ENCODE results near the gene RAMP1. TPM values are rescaled to one million over a fixed set of nuclear protein-coding genes. Genes with fewer than 3 reads are reported as not detected.

The RAMP1 gene
- polyA plus RNA-seq, 1 donor from 2014 or later: 25.5 TPM

GRCh38 chr2:237888389-237888788, 29.0 kb downstream of the RAMP1 start:
- no peak overlapping the region for H3K27ac ChIP-seq (ENCODE audit: low read length)
- H2AFZ ChIP-seq (ENCODE audit: low read depth, low read length): no peak overlapping the region
- H3K9me3 ChIP-seq (ENCODE audit: low read length): no peaks in the 10 kb centered on the region
- H3K4me2 ChIP-seq (ENCODE audit: low read length): no peak overlapping the region
- H3K4me3 ChIP-seq (ENCODE audit: low read length): no peak overlapping the region
- no peaks in the 10 kb centered on the region for H3F3A ChIP-seq (ENCODE audit: insufficient read depth, low read length, poor library complexity, severe bottlenecking)
- TF ChIP-seq POLR2AphosphoS5 (IDR thresholded peaks at IDR 0.05): no peak
- TF ChIP-seq TAF1 (IDR thresholded peaks at IDR 0.05; ENCODE audit: low read depth): no peak
- no peak for TF ChIP-seq EP300 (conservative IDR thresholded peaks at IDR 0.05; ENCODE audit: poor library complexity, severe bottlenecking)
- no peak for TF ChIP-seq MXI1 (conservative IDR thresholded peaks at IDR 0.05; ENCODE audit: poor library complexity, severe bottlenecking)
- TF ChIP-seq, protein P1, sequence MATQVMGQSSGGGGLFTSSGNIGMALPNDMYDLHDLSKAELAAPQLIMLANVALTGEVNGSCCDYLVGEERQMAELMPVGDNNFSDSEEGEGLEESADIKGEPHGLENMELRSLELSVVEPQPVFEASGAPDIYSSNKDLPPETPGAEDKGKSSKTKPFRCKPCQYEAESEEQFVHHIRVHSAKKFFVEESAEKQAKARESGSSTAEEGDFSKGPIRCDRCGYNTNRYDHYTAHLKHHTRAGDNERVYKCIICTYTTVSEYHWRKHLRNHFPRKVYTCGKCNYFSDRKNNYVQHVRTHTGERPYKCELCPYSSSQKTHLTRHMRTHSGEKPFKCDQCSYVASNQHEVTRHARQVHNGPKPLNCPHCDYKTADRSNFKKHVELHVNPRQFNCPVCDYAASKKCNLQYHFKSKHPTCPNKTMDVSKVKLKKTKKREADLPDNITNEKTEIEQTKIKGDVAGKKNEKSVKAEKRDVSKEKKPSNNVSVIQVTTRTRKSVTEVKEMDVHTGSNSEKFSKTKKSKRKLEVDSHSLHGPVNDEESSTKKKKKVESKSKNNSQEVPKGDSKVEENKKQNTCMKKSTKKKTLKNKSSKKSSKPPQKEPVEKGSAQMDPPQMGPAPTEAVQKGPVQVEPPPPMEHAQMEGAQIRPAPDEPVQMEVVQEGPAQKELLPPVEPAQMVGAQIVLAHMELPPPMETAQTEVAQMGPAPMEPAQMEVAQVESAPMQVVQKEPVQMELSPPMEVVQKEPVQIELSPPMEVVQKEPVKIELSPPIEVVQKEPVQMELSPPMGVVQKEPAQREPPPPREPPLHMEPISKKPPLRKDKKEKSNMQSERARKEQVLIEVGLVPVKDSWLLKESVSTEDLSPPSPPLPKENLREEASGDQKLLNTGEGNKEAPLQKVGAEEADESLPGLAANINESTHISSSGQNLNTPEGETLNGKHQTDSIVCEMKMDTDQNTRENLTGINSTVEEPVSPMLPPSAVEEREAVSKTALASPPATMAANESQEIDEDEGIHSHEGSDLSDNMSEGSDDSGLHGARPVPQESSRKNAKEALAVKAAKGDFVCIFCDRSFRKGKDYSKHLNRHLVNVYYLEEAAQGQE (IDR thresholded peaks at IDR 0.05; ENCODE audit: borderline replicate concordance): no peak
- no peak for TF ChIP-seq SMC3 (conservative IDR thresholded peaks at IDR 0.05; ENCODE audit: poor library complexity)
- TF ChIP-seq RAD21 (conservative IDR thresholded peaks at IDR 0.05): no peak
- TF ChIP-seq, protein P2, sequence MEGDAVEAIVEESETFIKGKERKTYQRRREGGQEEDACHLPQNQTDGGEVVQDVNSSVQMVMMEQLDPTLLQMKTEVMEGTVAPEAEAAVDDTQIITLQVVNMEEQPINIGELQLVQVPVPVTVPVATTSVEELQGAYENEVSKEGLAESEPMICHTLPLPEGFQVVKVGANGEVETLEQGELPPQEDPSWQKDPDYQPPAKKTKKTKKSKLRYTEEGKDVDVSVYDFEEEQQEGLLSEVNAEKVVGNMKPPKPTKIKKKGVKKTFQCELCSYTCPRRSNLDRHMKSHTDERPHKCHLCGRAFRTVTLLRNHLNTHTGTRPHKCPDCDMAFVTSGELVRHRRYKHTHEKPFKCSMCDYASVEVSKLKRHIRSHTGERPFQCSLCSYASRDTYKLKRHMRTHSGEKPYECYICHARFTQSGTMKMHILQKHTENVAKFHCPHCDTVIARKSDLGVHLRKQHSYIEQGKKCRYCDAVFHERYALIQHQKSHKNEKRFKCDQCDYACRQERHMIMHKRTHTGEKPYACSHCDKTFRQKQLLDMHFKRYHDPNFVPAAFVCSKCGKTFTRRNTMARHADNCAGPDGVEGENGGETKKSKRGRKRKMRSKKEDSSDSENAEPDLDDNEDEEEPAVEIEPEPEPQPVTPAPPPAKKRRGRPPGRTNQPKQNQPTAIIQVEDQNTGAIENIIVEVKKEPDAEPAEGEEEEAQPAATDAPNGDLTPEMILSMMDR (IDR thresholded peaks at IDR 0.05; ENCODE audit: poor library complexity, severe bottlenecking): no peak
- no peak for TF ChIP-seq EZH2 (IDR thresholded peaks at IDR 0.05; ENCODE audit: borderline replicate concordance, insufficient read depth, low read length, poor library complexity, severe bottlenecking)
- no peaks in the 10 kb centered on the region for H3K79me2 ChIP-seq (replicated peaks; ENCODE audit: insufficient read depth, low read length)
- no peaks in the 10 kb centered on the region for H3K9me2 ChIP-seq (ENCODE audit: insufficient read depth, low read length)
- no peaks in the 10 kb centered on the region for H3K27me3 ChIP-seq (ENCODE audit: insufficient read depth, low read depth, low read length)
- no peak overlapping the region for H3K9ac ChIP-seq (ENCODE audit: low read length)
- H4K20me1 ChIP-seq (ENCODE audit: insufficient read depth): no peaks in the 10 kb centered on the region
- no peaks in the 10 kb centered on the region for H3K36me3 ChIP-seq (ENCODE audit: insufficient read depth, low read length)

- Histone ChIP-seq H3K9me2 (ENCODE audit: insufficient read depth, low read length) (no peaks in the 10 kb centered on the region), H3K9ac (ENCODE audit: low read length) (no peak overlapping the region), H3K9me3 (ENCODE audit: low read length) (no peaks in the 10 kb centered on the region), H3K4me2 (ENCODE audit: low read length) (no peak overlapping the region), H3K4me3 (ENCODE audit: low read length) (no peak overlapping the region), H2AFZ (ENCODE audit: low read depth, low read length) (no peak overlapping the region), H3K27ac (ENCODE audit: low read length) (no peak overlapping the region), H3K27me3 (ENCODE audit: insufficient read depth, low read depth, low read length) (no peaks in the 10 kb centered on the region), H4K20me1 (ENCODE audit: insufficient read depth) (no peaks in the 10 kb centered on the region), H3F3A (ENCODE audit: insufficient read depth, low read length, poor library complexity, severe bottlenecking) (no peaks in the 10 kb centered on the region), H3K36me3 (ENCODE audit: insufficient read depth, low read length) (no peaks in the 10 kb centered on the region), H3K79me2 (replicated peaks; ENCODE audit: insufficient read depth, low read length) (no peaks in the 10 kb centered on the region)
- TF ChIP-seq POLR2AphosphoS5 (IDR thresholded peaks at IDR 0.05) (no peak), MXI1 (conservative IDR thresholded peaks at IDR 0.05; ENCODE audit: poor library complexity, severe bottlenecking) (no peak), EZH2 (IDR thresholded peaks at IDR 0.05; ENCODE audit: borderline replicate concordance, insufficient read depth, low read length, poor library complexity, severe bottlenecking) (no peak), SMC3 (conservative IDR thresholded peaks at IDR 0.05; ENCODE audit: poor library complexity) (no peak), TAF1 (IDR thresholded peaks at IDR 0.05; ENCODE audit: low read depth) (no peak), RAD21 (conservative IDR thresholded peaks at IDR 0.05) (no peak), EP300 (conservative IDR thresholded peaks at IDR 0.05; ENCODE audit: poor library complexity, severe bottlenecking) (no peak)
- TF ChIP-seq, protein P1 (IDR thresholded peaks at IDR 0.05; ENCODE audit: borderline replicate concordance): no peak
- TF ChIP-seq, protein P2 (IDR thresholded peaks at IDR 0.05; ENCODE audit: poor library complexity, severe bottlenecking): no peak
Measured at GRCh38 chr2:237889016-237889415, 29.6 kb downstream of the RAMP1 start.
